Astrocyte of the spinal cord (primary cell): Measurements from ENCODE around the gene HTR3A.

Experiments
- DNase-seq: peaks from one replicate; pipeline ENCODE4 v3.0.0; 2011; ENCODE audit warnings: low read depth, low spot score
- H3K4me3 ChIP-seq: 2 replicates; pipeline ENCODE4 v1.5.1; 2011; ENCODE audit warnings: low read depth, mild to moderate bottlenecking, low read length, moderate library complexity
- in situ Hi-C: cut with HindIII; loops from 2 replicates; pipeline ENCODE4 v1.10.0; 2017; ENCODE audit warnings: low sequenced_read_pairs
- TF ChIP-seq, protein P1 (sequence below): IDR thresholded peaks from 2 replicates; pipeline ENCODE4 v1.5.1; 2012; ENCODE audit warnings: low read depth, mild to moderate bottlenecking, low read length, inconsistent platforms

The HTR3A gene

DNA sequence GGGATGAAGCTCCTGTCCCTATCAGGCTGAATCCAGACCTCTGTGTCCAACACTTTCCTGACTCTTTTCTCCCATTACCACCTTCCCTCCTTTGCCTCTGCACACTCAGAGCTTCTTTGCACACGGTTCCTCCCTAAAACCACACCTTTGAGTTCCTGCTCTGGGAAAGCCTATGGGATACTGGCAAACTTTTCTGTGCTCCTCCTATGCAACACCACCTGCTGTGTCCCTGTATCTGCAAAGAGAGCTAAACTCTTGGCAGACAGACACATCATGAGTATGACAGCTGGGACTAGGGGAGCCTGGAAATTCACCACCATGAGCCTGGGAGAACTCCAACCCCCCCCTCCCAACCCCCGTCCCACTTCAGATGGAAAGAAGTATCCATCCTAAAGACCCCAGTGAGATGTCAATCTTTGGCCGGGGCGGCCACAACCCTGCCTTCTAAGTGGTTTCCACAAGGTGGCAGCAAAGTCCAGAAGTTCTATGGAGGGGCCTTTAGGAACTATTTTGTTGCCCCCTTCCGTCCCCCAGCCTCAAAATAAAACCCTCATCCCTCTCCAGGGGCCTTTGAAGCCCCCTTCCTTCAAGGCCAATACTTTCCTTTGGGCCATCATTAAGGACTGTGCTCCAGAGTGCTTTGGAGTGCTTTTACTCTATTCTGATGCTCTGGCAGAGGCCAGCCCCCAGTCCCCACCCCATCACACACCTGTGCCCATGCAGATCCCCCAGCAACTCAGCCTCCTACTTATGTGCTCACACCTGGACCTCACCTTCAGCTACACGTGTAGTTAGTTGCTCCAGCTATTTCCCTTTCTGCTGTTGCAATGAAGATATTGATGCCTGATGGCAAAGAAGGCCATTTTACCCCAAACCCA is 19.4 kb downstream of the HTR3A start:
- TF ChIP-seq, protein P1, sequence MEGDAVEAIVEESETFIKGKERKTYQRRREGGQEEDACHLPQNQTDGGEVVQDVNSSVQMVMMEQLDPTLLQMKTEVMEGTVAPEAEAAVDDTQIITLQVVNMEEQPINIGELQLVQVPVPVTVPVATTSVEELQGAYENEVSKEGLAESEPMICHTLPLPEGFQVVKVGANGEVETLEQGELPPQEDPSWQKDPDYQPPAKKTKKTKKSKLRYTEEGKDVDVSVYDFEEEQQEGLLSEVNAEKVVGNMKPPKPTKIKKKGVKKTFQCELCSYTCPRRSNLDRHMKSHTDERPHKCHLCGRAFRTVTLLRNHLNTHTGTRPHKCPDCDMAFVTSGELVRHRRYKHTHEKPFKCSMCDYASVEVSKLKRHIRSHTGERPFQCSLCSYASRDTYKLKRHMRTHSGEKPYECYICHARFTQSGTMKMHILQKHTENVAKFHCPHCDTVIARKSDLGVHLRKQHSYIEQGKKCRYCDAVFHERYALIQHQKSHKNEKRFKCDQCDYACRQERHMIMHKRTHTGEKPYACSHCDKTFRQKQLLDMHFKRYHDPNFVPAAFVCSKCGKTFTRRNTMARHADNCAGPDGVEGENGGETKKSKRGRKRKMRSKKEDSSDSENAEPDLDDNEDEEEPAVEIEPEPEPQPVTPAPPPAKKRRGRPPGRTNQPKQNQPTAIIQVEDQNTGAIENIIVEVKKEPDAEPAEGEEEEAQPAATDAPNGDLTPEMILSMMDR, result peak; percentile 77
- DNase-seq, result peak; percentile 10
- in situ Hi-C loops, result no loop called here
- H3K4me3 ChIP-seq, result no peak overlapping the region

DNA sequence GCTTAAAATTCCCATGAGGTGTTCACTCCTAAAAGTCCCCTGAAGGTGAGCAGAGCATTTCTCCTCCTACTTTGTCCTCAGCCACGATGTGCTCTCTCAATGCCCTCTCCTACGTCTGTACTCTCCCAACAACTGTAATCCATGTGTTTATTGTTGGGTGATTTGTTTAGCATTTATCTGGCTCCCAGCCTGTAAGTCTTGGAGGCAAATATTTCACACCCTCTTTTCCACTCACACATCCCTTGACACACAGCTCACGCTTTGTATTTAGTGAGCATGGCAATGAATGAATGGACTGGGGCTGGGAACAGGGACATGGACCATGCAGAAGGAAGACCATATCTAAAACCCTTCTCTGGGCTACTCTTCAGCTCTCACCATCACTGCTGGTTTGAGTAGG is 22.6 kb downstream of the HTR3A start:
- in situ Hi-C loops, result no loop called here
- TF ChIP-seq, protein P1, result no peak
- DNase-seq, result no peak
- H3K4me3 ChIP-seq, result no peak overlapping the region

DNA sequence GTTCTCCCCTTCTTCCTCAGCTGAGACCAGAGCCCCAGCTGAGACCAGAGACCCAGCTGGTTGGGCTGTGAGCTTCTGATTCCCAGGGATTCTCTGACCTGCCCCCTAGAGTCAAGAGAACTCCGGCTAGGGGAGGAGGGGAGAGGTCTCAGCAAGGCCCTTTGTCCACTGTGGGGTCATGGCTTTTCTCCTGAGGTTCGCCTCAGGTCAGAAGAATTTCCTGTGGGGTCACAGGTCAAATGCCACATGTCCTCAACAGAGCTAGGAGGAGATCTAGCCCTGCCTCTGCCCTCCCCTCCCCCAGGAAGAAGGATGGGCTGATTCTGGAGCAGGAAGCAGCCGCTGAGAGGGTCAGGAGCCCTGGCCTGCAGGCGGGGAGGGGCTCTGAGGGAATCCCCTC is 23.7 kb downstream of the HTR3A start:
- DNase-seq, result no peak
- in situ Hi-C loops, result no loop called here
- H3K4me3 ChIP-seq, result no peak overlapping the region
- TF ChIP-seq, protein P1, result no peak

DNA sequence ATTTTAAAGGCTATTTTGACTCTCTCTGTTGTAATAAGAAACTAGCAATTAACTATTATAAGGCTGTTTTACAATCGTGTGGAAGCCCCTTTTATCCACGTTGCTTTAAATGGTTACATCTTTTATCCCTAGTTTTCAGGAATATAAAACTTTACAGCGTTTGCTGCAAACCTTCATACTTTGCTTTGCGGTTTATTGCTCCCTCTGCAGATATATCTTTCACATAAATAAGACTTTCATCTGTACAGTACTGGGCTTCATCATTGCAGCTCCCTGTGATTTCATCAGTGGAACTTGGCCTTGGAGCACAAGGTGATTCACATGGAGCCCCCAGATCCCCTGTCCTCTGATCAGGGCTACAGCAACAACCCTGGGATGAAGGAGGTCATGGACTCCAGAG is 25.6 kb downstream of the HTR3A start:
- in situ Hi-C loops, result no loop called here

DNA sequence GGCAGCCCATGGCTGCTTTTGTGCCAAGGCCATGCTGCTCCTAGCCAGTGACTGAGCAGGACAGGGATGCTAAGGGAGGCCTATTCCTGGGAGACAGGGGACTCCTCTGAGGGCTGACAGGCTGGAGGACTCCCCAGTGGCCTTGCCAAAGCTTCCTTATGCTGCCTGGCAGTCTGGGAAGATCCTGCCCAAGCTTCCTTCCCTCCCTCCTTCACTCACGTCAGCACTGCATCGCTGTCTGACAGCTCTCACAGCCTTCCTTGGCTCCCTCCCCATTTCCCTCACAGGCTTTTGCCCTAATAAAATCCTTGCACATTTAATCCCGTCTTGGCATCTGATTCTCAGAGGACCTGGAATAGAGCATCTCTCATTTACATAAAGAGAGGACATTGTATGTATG is 26.5 kb downstream of the HTR3A start:
- H3K4me3 ChIP-seq, result no peak overlapping the region
- in situ Hi-C loops, result no loop called here
- TF ChIP-seq, protein P1, result no peak
- no peak for DNase-seq

More for the DNA sequence above, 25.6 kb downstream of the HTR3A start:
- DNase-seq, result no peak
- TF ChIP-seq, protein P1, result no peak
- no peak overlapping the region for H3K4me3 ChIP-seq

DNA sequence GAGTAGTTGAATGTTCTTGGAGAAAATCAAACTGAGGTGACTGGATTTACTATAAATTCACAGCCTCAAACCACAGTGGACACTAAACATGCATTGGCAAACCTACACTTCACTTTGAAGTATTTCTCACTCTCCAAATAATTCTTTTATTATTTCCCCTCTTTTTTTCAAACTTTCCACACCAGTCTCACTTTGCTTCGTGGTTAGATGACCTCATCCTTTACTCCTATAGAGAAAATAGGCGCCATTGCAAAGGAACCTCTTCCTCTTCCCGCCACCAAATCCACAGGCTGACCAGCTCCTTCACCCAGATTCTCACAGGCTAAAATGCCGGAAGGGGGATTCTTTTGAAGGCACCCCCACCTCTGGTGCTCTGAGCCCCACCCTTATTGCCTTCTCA is 33.4 kb downstream of the HTR3A start:
- no peak for DNase-seq
- TF ChIP-seq, protein P1, result no peak
- no peak overlapping the region for H3K4me3 ChIP-seq
- in situ Hi-C loops, result no loop called here
